NCI-H146 (cell line): ENCODE results near the gene ZNF71.
A peak's percentile ranks its signal among the peaks of the same experiment; 100 is the strongest.
"Not testable (repeated sequence)": the region's sequence is repeated elsewhere in the genome, so short reads cannot be mapped to it uniquely, and the experiment has no call there.

Experiments used
- DNase-seq: peaks from one replicate; lab custom pipeline; 2025; lab: John Stamatoyannopoulos, UW

The ZNF71 gene

DNA sequence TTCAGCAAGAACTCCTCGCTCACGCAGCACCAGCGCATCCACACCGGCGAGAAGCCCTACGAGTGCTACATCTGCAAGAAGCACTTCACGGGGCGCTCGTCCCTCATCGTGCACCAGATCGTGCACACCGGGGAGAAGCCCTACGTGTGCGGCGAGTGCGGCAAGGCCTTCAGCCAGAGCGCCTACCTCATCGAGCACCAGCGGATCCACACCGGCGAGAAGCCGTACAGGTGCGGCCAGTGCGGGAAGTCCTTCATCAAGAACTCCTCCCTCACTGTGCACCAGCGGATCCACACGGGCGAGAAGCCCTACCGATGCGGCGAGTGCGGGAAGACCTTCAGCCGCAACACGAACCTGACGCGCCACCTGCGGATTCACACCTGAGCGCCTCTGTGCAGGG, 27.3 kb downstream of the ZNF71 start:
- no peak for DNase-seq

DNA sequence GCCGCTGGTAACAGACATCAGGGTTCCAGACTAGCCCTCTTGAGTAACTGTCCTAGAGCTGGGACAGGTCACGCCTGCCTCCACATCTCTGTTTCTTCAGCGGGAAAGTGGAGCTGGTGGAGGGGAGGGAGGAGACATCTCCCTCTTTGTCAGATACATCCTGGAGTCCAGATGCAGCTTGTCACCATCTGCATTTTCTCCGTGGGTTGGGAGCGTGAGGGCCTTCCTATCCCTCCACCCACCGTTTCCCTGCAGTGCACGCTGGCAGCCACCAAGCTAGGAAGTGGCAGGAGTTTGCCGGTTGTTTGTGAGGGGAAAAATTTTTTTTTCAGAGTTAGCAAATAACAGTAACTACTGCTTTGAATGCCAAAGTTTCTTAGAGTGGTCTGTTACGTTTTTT, 27.9 kb downstream of the ZNF71 start:
- no peak for DNase-seq

- no peak for DNase-seq
Observed at GRCh38 chr19:56625708-56626107, 30.6 kb downstream of the ZNF71 start.

DNA sequence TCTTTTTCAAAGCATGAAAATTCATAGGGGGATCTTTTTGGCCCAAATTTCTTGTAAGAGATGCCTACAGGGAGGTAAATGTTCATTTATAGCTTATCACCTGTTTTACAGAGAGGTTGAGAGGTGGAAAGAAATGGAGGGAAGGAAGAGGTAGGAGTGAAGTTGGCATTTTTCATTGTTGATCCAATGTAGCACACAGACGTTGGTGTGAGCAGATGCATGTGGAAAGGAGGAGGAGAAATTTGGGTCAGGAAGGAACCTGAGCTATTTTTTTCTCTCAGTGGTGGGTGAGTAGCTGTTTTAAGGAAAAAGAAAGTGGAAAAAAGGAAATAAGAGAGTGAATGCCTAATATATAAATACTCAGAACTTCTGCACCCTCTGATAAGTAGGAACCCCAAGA, 37.9 kb downstream of the ZNF71 start:
- DNase-seq: no peak

GRCh38 chr19:56637976-56638555, 43.0 kb downstream of the ZNF71 start:
- no peak for DNase-seq

DNA sequence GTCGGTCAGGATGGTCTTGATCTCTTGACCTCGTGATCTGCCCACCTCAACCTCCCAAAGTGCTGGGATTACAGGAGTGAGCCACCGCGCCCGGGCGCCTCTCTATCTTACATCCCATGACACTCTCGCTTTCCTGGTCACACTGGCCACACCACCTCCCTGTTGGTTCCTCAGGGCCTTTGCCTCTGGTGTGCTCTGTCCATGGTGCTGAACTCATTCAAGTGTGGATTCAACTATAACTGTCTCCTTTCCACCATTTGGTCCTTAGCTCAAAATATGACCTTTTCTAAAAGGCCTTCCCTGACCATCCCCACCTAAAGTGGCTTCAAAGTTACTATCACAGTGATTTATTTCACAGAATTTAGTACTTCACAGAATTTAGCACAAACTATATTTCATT, 44.1 kb downstream of the ZNF71 start:
- no peak for DNase-seq

DNA sequence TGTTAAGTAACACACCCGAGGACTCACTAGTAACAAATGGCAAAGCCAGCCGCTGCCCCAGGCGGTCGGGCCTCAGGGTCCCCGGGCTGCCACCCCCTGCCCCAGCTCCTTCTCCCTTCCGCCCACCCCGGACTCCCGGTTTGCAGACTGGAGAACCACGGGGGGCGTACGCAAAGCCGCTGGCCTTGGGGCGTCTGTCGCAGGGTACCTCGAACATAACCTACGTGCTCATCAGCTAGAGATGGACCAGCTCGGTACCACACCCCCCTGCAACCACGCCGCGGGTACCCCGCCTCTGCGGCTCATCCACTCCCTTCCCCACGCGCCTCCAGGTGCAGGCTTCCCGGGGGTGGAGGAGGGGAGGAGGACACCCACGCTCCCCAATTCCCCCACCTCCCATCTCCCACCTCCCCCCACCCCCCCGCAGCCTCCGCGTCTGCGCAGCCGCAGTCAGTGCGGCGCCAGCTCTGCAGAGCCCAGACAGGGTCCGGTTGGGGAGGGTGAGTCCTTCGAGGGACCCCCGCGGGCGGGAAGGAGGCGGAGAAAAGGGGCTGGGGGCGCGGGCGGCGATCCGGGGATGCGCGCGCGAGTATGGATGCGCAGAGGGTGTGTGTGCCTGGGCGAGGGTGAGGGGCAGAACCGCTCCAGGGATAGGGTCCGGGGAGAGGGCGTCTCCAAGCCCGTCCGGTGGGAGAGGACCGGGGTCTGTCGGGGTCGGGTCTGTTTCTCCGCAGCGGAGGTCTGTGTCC, 47.8 kb downstream of the ZNF71 start, which contains the start of gene SMIM17:
Gene SMIM17, plus strand, starts transcription at position 449 of the 749 bp plus-strand sequence. CDS start 2,509 bp downstream, outside the sequence.
- DNase-seq: no peak

DNA sequence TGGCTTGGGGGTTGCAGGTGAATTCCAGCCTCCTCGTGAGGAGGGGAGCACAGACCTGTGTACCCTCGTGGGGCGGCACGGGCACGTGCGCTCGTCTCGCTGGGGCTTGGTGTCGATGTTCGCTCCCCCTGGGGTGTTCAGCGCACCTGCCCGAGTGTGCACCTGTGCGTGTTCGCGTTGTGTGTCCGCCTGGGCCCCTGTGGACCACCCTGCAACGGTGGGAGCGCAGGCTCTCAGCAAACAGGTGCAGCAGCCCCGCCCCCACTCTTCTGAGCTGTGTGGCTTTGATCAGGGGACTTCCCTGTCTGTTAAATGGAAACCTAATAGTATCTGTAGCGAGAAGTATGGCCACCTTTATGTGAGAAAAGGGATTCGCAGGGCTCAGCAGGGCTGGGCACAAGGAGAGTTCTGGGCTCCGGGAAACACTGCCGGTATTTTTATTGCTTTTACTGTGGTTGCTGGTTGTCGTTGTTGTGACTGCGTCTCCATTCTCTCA, 48.4 kb downstream of the ZNF71 start:
- DNase-seq: no peak

DNA sequence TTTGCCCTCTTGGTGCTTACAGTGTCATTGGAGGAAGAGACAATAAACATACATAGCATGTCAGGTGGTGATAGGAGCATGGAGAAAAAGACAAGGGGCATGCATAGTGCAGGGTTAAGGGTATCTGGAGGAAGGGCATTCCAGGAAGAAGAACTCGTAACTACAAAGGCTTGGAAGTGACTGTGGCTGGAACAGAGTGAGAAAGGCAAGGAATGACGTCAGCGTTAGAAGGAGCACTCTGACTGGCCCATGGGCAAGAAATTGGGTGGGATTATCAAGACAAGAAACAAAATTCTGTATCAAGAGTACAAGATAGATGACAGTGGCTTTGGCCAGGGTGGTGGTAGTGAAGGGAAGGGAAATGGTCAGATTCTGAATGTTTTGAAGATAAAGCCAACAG, 59.0 kb downstream of the ZNF71 start:
- no peak for DNase-seq

DNA sequence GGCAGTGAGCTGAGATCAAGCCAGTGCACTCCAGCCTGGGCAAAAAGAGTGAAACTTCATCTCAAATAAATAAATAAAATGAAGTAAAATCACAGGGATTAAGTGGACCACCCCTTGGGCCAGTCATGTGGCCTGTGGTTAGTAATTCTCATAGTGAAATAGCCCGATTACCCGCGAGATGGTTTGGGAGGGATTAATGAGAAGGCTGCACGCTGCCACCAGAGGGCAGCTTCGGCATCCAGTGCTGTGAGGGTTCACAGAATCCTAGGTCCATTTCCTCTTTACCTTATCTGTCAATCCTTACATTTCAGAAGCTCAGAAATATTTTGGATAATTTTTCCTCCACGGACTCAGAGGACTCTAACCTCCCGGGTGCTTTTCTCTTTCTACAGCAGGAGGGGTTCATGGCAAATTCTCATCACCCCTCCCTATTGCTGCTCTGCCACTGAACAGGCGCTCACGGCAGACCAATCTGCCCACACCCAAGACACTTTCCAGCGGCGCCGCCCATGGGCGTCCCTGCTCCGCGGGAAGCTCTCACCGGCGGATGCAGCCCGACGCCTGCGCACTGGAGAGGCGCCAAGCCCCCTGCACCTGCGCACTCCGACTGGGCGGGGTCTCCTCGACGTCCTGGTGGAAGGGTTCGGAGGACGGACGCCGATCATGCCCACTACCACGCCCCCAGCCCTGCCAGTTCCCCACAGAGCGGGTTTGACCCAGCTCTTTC, 65.4 kb downstream of the ZNF71 start:
- DNase-seq: no peak

DNA sequence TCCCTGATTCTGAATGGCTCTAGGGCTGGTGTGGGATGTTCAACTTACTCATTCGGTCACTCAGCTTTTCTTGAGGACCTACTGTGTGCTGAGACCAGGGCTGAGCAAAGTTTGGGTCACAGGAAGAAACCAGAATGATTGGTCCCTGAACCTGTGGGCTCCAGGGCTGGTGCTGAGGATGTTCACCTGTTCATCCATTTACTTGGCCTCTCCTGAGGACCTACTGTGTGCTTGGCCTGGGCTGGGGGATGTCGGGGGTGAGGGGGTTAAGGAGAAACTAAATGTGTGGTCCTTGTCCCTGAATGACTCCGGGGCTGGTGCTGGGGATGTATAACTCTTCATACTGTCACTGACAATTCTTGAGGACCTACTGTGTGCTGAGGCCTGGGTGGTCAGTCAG, 66.1 kb downstream of the ZNF71 start:
- no peak for DNase-seq

DNA sequence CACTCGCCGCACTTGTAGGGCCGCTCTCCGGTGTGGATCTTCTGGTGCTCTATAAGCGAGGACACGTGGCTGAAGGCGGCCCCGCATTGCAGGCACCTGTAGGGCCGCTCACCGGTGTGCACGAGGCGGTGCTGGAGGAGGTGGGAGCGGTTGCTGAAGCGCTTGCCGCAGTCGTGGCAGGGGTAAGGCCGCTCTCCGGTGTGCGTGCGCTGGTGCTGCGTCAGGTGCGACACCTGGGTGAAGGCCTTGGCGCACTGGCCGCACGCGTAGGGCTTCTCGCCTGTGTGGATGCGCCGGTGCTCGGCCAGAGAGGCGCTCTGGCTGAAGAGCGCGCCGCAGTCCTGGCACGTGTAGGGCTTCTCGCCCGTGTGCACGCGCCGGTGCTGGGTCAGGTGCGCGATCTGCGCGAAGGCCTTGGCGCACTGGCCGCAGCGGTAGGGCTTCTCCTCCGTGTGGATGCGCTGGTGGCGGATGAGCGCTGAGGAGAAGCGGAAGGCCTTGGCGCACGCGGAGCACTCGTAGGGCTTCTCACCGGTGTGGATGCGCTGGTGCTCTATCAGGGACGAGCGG, 68.9 kb downstream of the ZNF71 start:
- no peak for DNase-seq

DNA sequence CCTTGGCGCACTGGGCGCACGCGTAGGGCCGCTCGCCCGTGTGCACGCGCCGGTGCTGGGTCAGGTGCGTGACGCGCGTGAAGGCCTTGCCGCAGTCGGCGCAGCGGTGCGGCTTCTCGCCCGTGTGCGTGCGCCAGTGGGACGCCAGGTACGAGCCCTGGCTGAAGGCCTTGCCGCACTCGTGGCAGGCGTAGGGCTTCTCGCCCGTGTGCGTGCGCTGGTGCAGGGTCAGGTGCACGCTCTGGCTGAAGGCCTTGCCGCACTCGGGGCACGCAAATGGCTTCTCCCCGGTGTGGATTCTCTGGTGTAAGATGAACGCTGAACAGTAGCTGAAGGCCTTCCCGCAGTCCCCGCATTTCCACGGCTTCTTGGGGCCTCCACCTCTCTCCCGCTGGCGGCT, 69.4 kb downstream of the ZNF71 start:
- no peak for DNase-seq

- DNase-seq: no peak
Observed at GRCh38 chr19:56667311-56667870, 72.3 kb downstream of the ZNF71 start.

DNA sequence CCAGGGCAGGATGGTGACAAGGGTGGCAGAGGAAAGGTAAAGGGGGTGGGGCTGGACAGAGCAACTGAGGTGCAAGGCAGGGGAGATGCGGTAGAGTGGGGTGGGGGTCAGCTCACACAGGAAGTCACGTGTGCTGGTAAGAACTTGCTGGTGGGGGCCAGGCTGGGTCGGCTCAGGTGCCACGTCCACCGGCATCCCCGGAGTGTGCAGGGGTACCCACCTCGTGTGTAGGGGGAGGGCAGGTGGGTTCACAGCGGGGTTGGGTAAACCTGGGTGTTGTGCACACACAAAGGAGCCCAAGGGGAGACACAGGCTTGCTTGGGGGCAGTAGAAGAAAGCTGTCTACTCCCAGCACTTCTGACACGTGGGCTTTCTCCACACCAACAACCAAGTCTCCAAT, 73.6 kb downstream of the ZNF71 start:
- no peak for DNase-seq

DNA sequence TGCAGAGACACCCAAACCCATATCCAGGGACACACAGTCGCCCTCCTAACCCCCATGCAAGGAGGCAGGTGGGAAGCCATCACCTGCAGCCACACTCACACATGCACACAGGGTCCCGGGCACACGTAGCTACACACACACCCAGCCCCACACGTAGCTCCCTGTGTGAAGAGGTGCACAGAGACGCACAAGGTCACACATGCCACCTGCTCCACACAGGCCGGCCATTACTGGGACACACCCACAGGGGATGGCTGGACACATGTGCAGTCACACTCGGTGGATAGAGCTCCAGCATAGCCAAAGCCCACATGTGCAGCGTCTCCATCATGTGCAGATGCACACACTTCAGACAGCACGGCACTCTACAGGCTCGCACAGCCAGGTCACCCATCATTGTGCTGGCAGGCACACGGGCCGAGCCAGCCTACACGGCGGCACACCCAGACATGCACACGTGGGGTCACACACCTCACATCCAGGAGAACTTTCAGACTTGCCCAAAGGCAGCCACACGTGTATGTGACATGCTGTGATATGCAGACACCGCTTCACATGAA, 75.4 kb downstream of the ZNF71 start:
- DNase-seq: no peak

DNA sequence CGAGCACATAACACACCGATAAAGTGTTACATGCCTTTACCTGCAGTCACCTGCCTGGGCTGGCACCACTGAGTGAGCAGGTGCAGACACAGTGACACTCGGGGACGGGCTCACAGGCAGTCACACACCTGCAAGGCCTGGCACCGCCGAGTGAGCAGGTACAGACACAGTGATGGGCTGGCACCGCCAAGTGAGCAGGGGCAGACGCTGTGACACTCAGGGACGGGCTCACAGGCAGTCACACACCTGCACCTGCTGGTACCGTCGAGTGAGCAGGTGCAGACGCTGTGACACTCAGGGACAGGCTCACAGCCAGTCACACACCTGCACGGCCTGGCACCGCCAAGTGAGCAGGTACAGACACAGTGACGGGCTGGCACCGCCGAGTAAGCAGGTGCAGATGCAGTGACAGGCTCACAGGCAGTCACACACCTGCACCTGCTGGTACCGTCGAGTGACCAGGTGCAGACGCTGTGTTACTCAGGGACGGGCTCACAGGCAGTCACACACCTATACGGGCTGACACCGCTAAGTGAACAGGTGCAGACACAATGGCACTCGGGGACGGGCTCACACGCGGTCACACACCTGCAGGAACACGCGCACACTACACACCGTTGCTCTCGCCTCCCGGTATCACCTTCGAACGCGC, 76.0 kb downstream of the ZNF71 start:
- DNase-seq: peak; percentile 22

- no peak for DNase-seq
Observed at GRCh38 chr19:56671613-56671994, 76.5 kb downstream of the ZNF71 start, which contains the start of gene ZNF835. Gene ZNF835, minus strand, starts transcription at chr19:56671757. Its CDS starts 6,559 bp downstream, at chr19:56665198.

DNA sequence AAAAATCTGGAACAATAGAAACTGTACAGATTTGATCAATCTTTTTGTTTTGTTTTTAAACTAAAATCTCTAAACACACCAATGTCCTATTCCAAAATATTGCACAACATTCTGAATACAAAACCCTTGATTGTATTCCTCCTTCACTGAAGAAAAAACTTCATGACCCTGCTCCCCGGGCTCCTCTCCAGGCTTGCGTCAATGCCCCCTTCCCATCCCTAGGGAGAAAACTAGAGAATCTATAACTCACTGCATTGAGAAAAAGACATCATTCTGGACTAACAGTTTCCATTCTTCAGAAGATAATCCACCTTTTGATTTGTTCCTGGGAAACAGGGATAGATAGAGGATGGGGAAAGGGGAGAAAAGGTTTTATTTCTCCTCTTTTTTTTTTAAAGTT, 77.5 kb downstream of the ZNF71 start:
- DNase-seq: not testable (repeated sequence)
